Heart left ventricle (tissue), 16 donors: ENCODE data around the gene UVRAG. TPM values are rescaled to one million over a fixed set of nuclear protein-coding genes. Genes with fewer than 3 reads are reported as not detected.

Experiments used
- ATAC-seq, 4 donors: fragments of 200-7000 bp; cut with Tn5 transposase; one replicate each; pipeline ENCODE4 v1.9.1; 2020 to 2022; ENCODE audit warnings: moderate library complexity in 4 of 4, mild to moderate bottlenecking in 3 of 4, moderate number of reproducible peaks in 1 of 4
- DNase-seq, 5 donors: peaks; one replicate each; pipeline ENCODE4 v3.0.0-alpha.2; 2020
- H3K27ac ChIP-seq, 12 donors: fragments of 200-600 bp; sonication (generic) in 4 of 12; one replicate each; pipeline versions ENCODE4 v1.5.0 to v1.8.0; 2016 to 2022; ENCODE audit warnings: mild to moderate bottlenecking in 2 of 12
- H3K27me3 ChIP-seq, 9 donors: fragments of 200-600 bp; sonication (generic) in 2 of 9; one replicate each; pipeline versions ENCODE4 v1.5.1 to v1.8.0; 2016 to 2022; ENCODE audit warnings: mild to moderate bottlenecking in 3 of 9
- H3K36me3 ChIP-seq, 9 donors: fragments of 200-600 bp; sonication (generic) in 2 of 9; one replicate each; pipeline versions ENCODE4 v1.5.0 to v1.8.0; 2018 to 2022; ENCODE audit warnings: mild to moderate bottlenecking in 2 of 9
- H3K4me1 ChIP-seq, 12 donors: fragments of 200-600 bp; sonication (generic) in 4 of 12; one replicate each; pipeline versions ENCODE4 v1.5.0 to v1.8.0; 2016 to 2022; ENCODE audit warnings: mild to moderate bottlenecking in 3 of 12
- H3K4me3 ChIP-seq, 12 donors: fragments of 200-600 bp; sonication (generic) in 4 of 12; one replicate each; pipeline versions ENCODE4 v1.5.0 to v1.8.0; 2017 to 2022; ENCODE audit warnings: mild to moderate bottlenecking in 9 of 12, moderate library complexity in 4 of 12
- H3K9me3 ChIP-seq, 12 donors: fragments of 200-600 bp; sonication (generic) in 4 of 12; one replicate each; pipeline versions ENCODE4 v1.5.0 to v1.8.0; 2016 to 2022; ENCODE audit warnings: mild to moderate bottlenecking in 1 of 12
- POLR2A ChIP-seq, 2 donors: fragments of 450-650 bp; IDR thresholded peaks; one replicate each; pipeline ENCODE4 v1.6.1; 2017; ENCODE audit warnings: antibody characterized with exemption in 2 of 2, mild to moderate bottlenecking in 2 of 2, moderate library complexity in 2 of 2
- WGBS, 4 donors: extraction: QIAGEN DNeasy Blood & Tissue Kit in 2 of 4; methylation state at CpG; one replicate each; pipeline versions ENCODE4 v1.1.5 to v1.1.7; 2013 to 2018; 5-methylcytosine and 5-hydroxymethylcytosine counted together
- intact Hi-C, 10 donors: fragments of 100-400 bp; cut with DNase I; formaldehyde crosslinking; loops; one replicate each; pipeline versions ENCODE4 v1.11.1 to v1.14.2; 2022
- polyA plus RNA-seq, 2 donors: library from polyadenylated mRNA; stranded (reverse); fragments of 200-250 nt; gene quantifications; one replicate each; pipeline ENCODE4 v1.2.3, GENCODE V29; 2013
- total RNA-seq, 9 donors: library from RNA; depleted of rRNA in 2 of 9; stranded (reverse); fragments of >200 nt in 2 of 9; fragmentation: NEBNext Ultra II Directional in 3 of 9; extraction: Animal tissue kit (Norgen Biotek cat#: 25700) in 3 of 9; gene quantifications; one replicate each; pipeline versions ENCODE4 v1.1.0 to v1.2.4, GENCODE V29; 2016 to 2023
- TF ChIP-seq, protein P1 (sequence below), 12 donors: fragments of 200-600 bp; sonication (generic) in 4 of 12; IDR thresholded peaks; one replicate each; pipeline versions ENCODE4 v1.5.0 to v1.8.0; 2018 to 2022; ENCODE audit warnings: antibody characterized with exemption in 12 of 12, mild to moderate bottlenecking in 5 of 12
- donor health status: ischemic (EF 13 %, LVEDD 7.1; RV severe dilation, severe dysfunction).
- donor health status: healthy with polysubstance abuse.
- donor health status: DM: no; HTN: yes; CAD: no.
- donor health status: DM: no; HTN: no; CAD: no.
- donor health status: ischemic (EF 25% LVEDD 6.9; RV normal size, moderate dysfunction).
- donor health status: ischemic (EF 25% LVEDD 5.7; RV mildly dilated, moderate dysfunction).
- donor health status: healthy.
- donor health status: DM: yes; HTN: yes; CAD: no.
- donor health status: ischemic (EF 35%, LVEDD 5.7; RV mildly dilated, moderate dysfunction).
- donor health status: nonischemic (EF 11% LVEDD 7.7; RV severe dilation, severe dysfunction).
- donor health status: DM: yes; HTN: yes; CAD: no.
- donor health status: PGD.
- donor health status: ischemic (EF 29% LVEDD 5.4; RV normal size, mild dysfunction).
- donor health status: nonischemic (EF 23%, LVEDD 6.1; RV moderate dilation, normal function).

UVRAG gene
- total and polyA plus RNA-seq, 11 donors: 4.5 to 22.6 (median 15.0) TPM

DNA sequence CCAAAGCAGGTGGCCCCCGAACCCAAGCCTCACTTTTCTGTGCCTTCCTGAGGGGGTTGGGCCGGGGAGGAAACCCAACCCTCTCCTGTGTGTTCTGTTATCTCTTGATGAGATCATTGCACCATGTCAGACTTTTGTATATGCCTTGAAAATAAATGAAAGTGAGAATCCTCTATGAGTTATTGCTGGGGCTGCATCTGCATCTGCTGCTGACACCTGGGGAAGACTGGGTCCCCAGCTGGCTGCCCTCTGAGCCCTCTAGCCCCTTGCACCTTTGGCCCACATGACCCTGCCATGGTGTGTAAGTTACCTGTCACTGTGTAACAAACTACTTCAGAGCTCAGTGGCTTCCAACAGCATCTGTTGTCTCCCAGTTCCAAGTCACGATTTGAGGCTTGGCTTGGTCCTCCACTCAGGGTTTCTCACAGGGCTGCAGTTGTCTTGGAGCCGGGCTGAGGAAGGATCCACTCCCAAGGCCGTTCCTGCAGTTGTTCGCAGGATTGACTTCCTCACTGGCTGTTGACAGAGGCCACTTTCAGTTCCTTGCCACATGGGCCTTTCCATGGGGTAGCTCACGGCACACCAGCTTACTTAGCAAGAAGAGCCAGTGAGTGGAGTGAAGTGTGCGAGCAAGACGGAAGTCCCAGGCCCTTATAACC, 13.5 kb upstream of the UVRAG start:
- peak in 3 of 4 donors; percentile 42 to 56 (median 51) for ATAC-seq
- peak in 4 of 5 donors; percentile 37 to 66 (median 44) for DNase-seq
- Histone ChIP-seq H3K27me3 (no peaks in the 10 kb centered on the region), H3K4me1 (peaks cover 0 to 30% (median 0%) of the 10 kb centered on the region in 12 donors), H3K9me3 (no peaks in the 10 kb centered on the region), H3K27ac (peak overlapping the region in 1 of 12 donors; percentile 24), H3K4me3 (no peak overlapping the region), H3K36me3 (no peaks in the 10 kb centered on the region)
- WGBS, 4 donors: 66 to 76% (median 72%) methylated on average over 9 of the region's 9 CpGs
- intact Hi-C loops: loop anchor here (2.0 to 10.0 kb wide), 7 partner anchors 65 to 516 kb away; no protein-coding TSS in a partner anchor
- TF ChIP-seq, protein P1, sequence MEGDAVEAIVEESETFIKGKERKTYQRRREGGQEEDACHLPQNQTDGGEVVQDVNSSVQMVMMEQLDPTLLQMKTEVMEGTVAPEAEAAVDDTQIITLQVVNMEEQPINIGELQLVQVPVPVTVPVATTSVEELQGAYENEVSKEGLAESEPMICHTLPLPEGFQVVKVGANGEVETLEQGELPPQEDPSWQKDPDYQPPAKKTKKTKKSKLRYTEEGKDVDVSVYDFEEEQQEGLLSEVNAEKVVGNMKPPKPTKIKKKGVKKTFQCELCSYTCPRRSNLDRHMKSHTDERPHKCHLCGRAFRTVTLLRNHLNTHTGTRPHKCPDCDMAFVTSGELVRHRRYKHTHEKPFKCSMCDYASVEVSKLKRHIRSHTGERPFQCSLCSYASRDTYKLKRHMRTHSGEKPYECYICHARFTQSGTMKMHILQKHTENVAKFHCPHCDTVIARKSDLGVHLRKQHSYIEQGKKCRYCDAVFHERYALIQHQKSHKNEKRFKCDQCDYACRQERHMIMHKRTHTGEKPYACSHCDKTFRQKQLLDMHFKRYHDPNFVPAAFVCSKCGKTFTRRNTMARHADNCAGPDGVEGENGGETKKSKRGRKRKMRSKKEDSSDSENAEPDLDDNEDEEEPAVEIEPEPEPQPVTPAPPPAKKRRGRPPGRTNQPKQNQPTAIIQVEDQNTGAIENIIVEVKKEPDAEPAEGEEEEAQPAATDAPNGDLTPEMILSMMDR (IDR thresholded peaks at IDR 0.05): no peak
- no peak for TF ChIP-seq POLR2A (IDR thresholded peaks at IDR 0.05)

DNA sequence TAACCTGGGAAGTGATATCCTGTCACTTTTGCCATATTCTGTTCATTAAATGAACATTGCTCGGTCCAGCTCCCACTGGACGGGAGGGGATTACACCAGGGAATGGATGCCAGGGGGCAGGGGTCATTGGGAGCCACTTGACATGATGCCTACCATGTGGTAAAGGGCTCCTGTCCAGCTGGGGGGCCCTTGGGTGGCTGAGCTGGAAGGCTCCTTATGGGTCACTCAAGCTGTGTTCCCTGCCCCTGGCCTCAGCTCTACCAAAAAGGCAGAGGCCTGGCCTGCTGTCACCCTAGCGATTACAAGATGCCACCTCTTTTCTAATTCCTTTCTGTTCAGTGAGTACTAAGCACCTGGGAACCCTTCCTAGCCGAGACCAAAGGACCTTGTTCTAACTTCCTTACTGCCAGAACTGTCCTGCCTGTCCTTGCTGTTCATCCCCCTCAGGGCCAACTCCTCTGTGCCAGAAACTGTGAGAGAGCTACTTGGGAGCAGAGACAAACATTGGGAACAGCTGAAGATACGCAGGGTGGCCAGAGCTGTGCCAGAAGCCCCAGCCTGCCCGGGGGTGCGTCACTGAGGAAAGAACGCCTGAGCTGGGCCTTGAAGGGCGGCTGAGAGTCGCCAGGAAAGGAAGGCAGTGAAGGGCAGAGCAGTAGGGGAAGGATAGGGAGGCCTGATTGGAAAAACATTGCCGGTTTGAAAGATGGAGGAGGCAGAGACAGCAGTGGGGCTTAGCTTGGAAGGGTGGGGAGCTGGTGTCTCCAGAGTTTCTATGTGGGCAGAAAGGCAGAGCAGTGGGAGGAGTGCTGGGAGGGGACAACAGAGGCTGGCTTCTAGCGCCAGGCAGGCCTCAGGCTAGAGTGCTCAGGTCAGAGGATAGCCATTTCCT, 12.7 kb upstream of the UVRAG start:
- intact Hi-C loops: loop anchor here (2.0 to 10.0 kb wide), 7 partner anchors 65 to 515 kb away; no protein-coding TSS in a partner anchor
- Histone ChIP-seq H3K9me3 (no peaks in the 10 kb centered on the region), H3K4me3 (no peak overlapping the region), H3K36me3 (no peaks in the 10 kb centered on the region), H3K27me3 (no peaks in the 10 kb centered on the region), H3K4me1 (peaks cover 0 to 30% (median 0%) of the 10 kb centered on the region in 12 donors), H3K27ac (peak overlapping the region in 1 of 12 donors; percentile 24)
- DNase-seq (no peak), ATAC-seq (no peak)
- WGBS, 4 donors: 84 to 92% (median 89%) methylated on average over 12 of the region's 12 CpGs
- no peak for TF ChIP-seq POLR2A (IDR thresholded peaks at IDR 0.05)
- TF ChIP-seq, protein P1 (IDR thresholded peaks at IDR 0.05): no peak

DNA sequence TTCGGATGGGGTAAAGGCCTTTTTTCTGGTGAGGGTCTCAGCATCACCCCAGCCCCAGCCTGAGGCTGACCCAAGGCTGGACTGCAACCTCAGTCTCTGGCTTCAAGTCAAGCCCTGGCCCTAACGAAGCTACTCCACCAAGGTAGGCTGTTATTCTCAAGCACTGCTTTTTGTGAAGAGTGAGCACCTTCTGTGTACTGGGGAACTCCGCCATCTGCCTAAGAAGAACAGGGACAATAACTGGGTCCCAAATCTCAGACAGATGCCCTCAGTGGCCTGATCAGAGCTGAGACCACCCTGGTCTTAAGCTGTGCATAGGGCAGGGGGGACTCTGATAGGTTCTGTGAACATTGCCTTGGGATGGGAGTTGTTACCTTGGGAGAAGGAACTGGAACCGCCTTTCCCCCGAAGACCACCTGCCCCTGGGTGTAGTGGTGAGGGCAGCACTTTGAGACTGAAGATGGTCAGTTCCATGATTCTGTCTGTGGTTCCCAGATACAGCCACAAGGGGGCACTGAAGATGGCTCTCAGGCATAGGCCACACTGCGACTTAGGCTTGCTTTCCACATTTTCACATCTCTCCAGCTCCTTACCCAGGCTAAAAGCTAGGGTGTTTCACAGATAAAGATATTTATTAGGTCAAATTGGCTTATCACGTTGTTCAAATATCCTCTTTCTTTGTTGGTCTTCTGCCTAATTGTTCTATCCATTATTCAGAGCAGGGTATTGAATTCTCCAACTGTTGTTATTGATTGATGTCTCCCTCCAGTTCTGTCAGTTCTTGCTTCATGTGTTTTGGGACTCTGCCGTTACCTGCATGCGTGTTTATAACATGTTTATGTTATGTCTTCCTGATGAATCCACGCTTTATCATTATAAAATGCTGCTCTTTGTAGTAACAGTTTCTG, 11.8 kb upstream of the UVRAG start:
- DNase-seq: peak in 4 of 5 donors; percentile 61 to 78 (median 76)
- 41 to 56% (median 46%) methylated on average over 8 to 10 of the region's 10 CpGs for WGBS, 4 donors
- intact Hi-C loops: loop anchor here (1.0 to 10.0 kb wide), 9 partner anchors 64 to 514 kb away; no protein-coding TSS in a partner anchor
- no peaks in the 10 kb centered on the region for H3K9me3 ChIP-seq
- no peaks in the 10 kb centered on the region for H3K27me3 ChIP-seq
- ATAC-seq: peak; percentile 77 to 90 (median 84)
- no peaks in the 10 kb centered on the region for H3K36me3 ChIP-seq
- peaks cover 0 to 30% (median 0%) of the 10 kb centered on the region in 12 donors for H3K4me1 ChIP-seq
- no peak overlapping the region for H3K4me3 ChIP-seq
- TF ChIP-seq POLR2A (IDR thresholded peaks at IDR 0.05): no peak
- TF ChIP-seq, protein P1 (IDR thresholded peaks at IDR 0.05): peak; percentile 87 to 97 (median 92)
- no peak overlapping the region for H3K27ac ChIP-seq
